Measurements from ENCODE around the gene ZBTB3. TPM values are rescaled to one million over a fixed set of nuclear protein-coding genes. Genes with fewer than 3 reads are reported as not detected.

Gene ZBTB3
- total and polyA plus RNA-seq, 9 of the 15 experiments (the other 6 are each of a cell fraction or from before 2014, with no cell fraction given): 1.9 to 10.0 (median 4.9) TPM

DNA sequence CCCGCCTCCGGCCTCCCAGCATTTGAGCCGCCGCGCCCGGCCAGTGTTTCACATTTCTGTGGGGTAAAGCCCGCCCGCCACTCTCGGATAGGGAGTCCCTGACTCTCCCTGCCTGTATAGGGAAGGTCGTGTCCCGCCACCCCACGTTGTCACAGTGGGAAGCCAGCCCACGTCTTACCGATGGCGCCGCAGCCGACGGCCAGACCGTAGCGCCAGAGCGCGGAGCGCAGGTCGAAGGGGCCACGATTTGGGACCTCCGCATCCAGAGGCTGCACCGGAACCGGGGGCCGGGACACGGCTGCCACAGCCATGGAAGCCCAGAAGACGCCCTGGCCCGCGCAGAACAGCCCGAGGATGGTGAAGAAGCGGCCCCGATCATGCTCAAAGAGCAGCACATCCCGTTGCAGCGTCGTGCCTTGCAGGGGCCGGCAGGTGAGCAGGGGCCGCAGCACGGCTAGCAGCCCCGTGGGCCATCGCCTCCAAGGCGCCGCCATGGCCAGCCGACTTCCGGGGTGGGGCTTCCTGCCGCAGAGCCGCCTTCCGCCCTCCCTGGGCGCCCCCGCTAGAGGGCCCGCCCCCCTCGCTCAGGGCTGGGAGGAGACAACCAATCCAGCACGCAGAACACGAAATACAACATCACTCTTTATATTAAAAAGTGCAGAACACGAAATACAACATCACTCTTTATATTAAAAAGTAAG lies 37.7 kb upstream of the ZBTB3 start, which contains the start of gene TMEM223 (continued):
- no peak for TF ChIP-seq ZNF592 (IDR thresholded peaks at IDR 0.05)
- peak; percentile 90 for TF ChIP-seq RBFOX2 (IDR thresholded peaks at IDR 0.05; ENCODE audit: low read depth, low read length)
- no peak for TF ChIP-seq ELK1 (CRISPR knock-in tag; IDR thresholded peaks at IDR 0.05)
- TF ChIP-seq CHD4 (IDR thresholded peaks at IDR 0.05; ENCODE audit: insufficient read depth, insufficient replicate concordance, low read depth, low read length, poor library complexity, severe bottlenecking): no peak
- TF ChIP-seq RBM15 (IDR thresholded peaks at IDR 0.05; ENCODE audit: insufficient read depth, low read length): no peak
- TF ChIP-seq, protein P1, sequence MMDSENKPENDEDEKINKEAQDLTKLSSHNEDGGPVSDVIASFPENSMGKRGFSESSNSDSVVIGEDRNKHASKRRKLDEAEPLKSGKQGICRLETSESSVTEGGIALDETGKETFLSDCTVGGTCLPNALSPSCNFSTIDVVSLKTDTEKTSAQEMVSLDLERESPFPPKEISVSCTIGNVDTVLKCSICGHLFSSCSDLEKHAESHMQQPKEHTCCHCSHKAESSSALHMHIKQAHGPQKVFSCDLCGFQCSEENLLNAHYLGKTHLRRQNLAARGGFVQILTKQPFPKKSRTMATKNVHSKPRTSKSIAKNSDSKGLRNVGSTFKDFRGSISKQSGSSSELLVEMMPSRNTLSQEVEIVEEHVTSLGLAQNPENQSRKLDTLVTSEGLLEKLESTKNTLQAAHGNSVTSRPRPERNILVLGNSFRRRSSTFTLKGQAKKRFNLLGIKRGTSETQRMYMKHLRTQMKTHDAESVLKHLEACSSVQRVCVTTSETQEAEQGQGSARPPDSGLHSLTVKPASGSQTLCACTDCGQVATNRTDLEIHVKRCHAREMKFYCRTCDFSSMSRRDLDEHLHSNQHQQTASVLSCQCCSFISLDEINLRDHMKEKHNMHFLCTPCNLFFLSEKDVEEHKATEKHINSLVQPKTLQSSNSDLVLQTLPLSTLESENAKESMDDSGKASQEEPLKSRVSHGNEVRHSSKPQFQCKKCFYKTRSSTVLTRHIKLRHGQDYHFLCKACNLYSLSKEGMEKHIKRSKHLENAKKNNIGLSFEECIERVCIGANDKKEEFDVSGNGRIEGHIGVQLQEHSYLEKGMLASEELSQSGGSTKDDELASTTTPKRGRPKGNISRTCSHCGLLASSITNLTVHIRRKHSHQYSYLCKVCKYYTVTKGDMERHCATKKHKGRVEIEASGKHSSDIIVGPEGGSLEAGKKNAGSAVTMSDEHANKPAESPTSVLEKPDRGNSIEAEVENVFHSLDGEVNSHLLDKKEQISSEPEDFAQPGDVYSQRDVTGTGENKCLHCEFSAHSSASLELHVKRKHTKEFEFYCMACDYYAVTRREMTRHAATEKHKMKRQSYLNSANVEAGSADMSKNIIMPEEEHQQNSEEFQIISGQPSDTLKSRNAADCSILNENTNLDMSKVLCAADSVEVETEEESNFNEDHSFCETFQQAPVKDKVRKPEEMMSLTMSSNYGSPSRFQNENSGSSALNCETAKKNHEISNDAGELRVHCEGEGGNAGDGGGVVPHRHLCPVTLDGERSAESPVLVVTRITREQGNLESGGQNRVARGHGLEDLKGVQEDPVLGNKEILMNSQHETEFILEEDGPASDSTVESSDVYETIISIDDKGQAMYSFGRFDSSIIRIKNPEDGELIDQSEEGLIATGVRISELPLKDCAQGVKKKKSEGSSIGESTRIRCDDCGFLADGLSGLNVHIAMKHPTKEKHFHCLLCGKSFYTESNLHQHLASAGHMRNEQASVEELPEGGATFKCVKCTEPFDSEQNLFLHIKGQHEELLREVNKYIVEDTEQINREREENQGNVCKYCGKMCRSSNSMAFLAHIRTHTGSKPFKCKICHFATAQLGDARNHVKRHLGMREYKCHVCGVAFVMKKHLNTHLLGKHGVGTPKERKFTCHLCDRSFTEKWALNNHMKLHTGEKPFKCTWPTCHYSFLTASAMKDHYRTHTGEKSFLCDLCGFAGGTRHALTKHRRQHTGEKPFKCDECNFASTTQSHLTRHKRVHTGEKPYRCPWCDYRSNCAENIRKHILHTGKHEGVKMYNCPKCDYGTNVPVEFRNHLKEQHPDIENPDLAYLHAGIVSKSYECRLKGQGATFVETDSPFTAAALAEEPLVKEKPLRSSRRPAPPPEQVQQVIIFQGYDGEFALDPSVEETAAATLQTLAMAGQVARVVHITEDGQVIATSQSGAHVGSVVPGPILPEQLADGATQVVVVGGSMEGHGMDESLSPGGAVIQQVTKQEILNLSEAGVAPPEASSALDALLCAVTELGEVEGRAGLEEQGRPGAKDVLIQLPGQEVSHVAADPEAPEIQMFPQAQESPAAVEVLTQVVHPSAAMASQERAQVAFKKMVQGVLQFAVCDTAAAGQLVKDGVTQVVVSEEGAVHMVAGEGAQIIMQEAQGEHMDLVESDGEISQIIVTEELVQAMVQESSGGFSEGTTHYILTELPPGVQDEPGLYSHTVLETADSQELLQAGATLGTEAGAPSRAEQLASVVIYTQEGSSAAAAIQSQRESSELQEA (IDR thresholded peaks at IDR 0.05; ENCODE audit: low read depth): no peak
- peak; percentile 92 for TF ChIP-seq POLR2B (IDR thresholded peaks at IDR 0.05; ENCODE audit: low read depth, partially characterized antibody)
- TF ChIP-seq RFX1 (IDR thresholded peaks at IDR 0.05): no peak
- TF ChIP-seq OTX1 (CRISPR knock-in tag; IDR thresholded peaks at IDR 0.05): no peak
- no peak for TF ChIP-seq ZNF778 (CRISPR knock-in tag; IDR thresholded peaks at IDR 0.05)
- TF ChIP-seq EP300 (IDR thresholded peaks at IDR 0.05; ENCODE audit: low read length): no peak; the same call in 1 of the 2 replicates
- TF ChIP-seq BMI1 (IDR thresholded peaks at IDR 0.05; ENCODE audit: low read length): no peak
- no peak for TF ChIP-seq TBL1XR1 (IDR thresholded peaks at IDR 0.05; ENCODE audit: low read length in 2 of 2)
- no peak for TF ChIP-seq EWSR1 (IDR thresholded peaks at IDR 0.05; ENCODE audit: borderline replicate concordance, low read depth, partially characterized antibody)

Data from K562 (cell line).